Activated T-helper 9 cell treated with anti-CD3 and anti-CD28 coated beads, Interleukin-2, amount 50 U/mL, for 16 hours (primary cell): Measurements from ENCODE around the gene CA5A.
"Not testable (repeated sequence)": the region's sequence is repeated elsewhere in the genome, so short reads cannot be mapped to it uniquely, and the experiment has no call there.

Source experiments
- DNase-seq: peaks from one replicate; pipeline ENCODE4 v3.0.0-alpha.2; 2020; ENCODE audit warnings: low read depth

CA5A gene

GRCh38 chr16:87865902-87866555 is 70.3 kb downstream of the CA5A start:
- not testable (repeated sequence) for DNase-seq

- no peak for DNase-seq
Observed at GRCh38 chr16:87864331-87864989, 71.9 kb downstream of the CA5A start.

GRCh38 chr16:87863327-87863635 is 73.0 kb downstream of the CA5A start:
- DNase-seq: not testable (repeated sequence)

- not testable (repeated sequence) for DNase-seq
Observed at GRCh38 chr16:87862597-87863326, 73.6 kb downstream of the CA5A start.

- not testable (repeated sequence) for DNase-seq
Observed at GRCh38 chr16:87861300-87862099, 74.8 kb downstream of the CA5A start.

- no peak for DNase-seq
Observed at GRCh38 chr16:87860553-87861299, 75.6 kb downstream of the CA5A start.

- DNase-seq: not testable (repeated sequence)
Observed at GRCh38 chr16:87858151-87858993, 78.0 kb downstream of the CA5A start.

- DNase-seq: no peak
Observed at GRCh38 chr16:87856791-87857228, 79.5 kb downstream of the CA5A start.

GRCh38 chr16:87855852-87856715 is 80.2 kb downstream of the CA5A start:
- no peak for DNase-seq

GRCh38 chr16:87854907-87855683 is 81.2 kb downstream of the CA5A start:
- no peak for DNase-seq

GRCh38 chr16:87854053-87854906 is 82.0 kb downstream of the CA5A start:
- no peak for DNase-seq

- peak; percentile 78 for DNase-seq
Observed at GRCh38 chr16:87853411-87854052, 82.8 kb downstream of the CA5A start.

- DNase-seq: no peak
Observed at GRCh38 chr16:87851601-87852000, 84.7 kb downstream of the CA5A start.

- no peak for DNase-seq
Observed at GRCh38 chr16:87851141-87851587, 85.2 kb downstream of the CA5A start.

- DNase-seq: peak; percentile 61
Observed at GRCh38 chr16:87850009-87851006, 86.0 kb downstream of the CA5A start.

- DNase-seq: no peak
Observed at GRCh38 chr16:87849419-87850008, 86.8 kb downstream of the CA5A start.
